A549 (cell line): ENCODE results near the gene ATP5MC3.

Experiments
- CTCF ChIP-seq: fragments of >200 bp; sonication (Bioruptor Twin); formaldehyde crosslinking; IDR thresholded peaks from 3 replicates; pipeline ENCODE4 v1.5.1; 2016
- EP300 ChIP-seq, 2 experiments: fragments of >200 bp; sonication (Bioruptor Twin); formaldehyde crosslinking; IDR thresholded peaks; 2 replicates in 1 of 2; 3 replicates in 1 of 2; pipeline ENCODE4 v1.6.1; 2016 to 2017
- MAZ ChIP-seq: fragments of 150-350 bp; IDR thresholded peaks from 2 replicates; pipeline ENCODE4 v1.6.1; 2014; ENCODE audit warnings: antibody characterized with exemption, low read depth, low read length, borderline replicate concordance
- RAD21 ChIP-seq, 2 experiments: fragments of >200 bp in 1 of 2; sonication (Bioruptor Twin) in 1 of 2; formaldehyde crosslinking in 1 of 2; IDR thresholded peaks in 1 of 2; conservative IDR thresholded peaks in 1 of 2; 2 replicates in 1 of 2; 3 replicates in 1 of 2; pipeline ENCODE4 v1.6.1; 2012 to 2018; ENCODE audit warnings: inconsistent platforms in 1 of 2
- REST ChIP-seq: fragments of 200-600 bp; sonication (generic); IDR thresholded peaks from 2 replicates; pipeline ENCODE4 v1.6.1; 2016; ENCODE audit warnings: antibody characterized with exemption, mild to moderate bottlenecking, moderate library complexity
- SREBF2 ChIP-seq: fragments of 450-650 bp; IDR thresholded peaks from 2 replicates; pipeline ENCODE4 v1.6.1; 2014; ENCODE audit warnings: mild to moderate bottlenecking, moderate library complexity

- no peak for TF ChIP-seq RAD21 (conservative IDR thresholded peaks at IDR 0.05 in 1 of 2, IDR thresholded peaks at IDR 0.05 in 1 of 2)
- TF ChIP-seq MAZ = no peak
- TF ChIP-seq REST = no peak
- TF ChIP-seq EP300 (IDR thresholded peaks at IDR 0.05) = no peak
- TF ChIP-seq CTCF = no peak
- no peak for TF ChIP-seq SREBF2
Observed at GRCh38 chr2:175220075-175220474, 38.6 kb upstream of the ATP5MC3 start.
